ENCODE data around the gene RACK1.

DNA sequence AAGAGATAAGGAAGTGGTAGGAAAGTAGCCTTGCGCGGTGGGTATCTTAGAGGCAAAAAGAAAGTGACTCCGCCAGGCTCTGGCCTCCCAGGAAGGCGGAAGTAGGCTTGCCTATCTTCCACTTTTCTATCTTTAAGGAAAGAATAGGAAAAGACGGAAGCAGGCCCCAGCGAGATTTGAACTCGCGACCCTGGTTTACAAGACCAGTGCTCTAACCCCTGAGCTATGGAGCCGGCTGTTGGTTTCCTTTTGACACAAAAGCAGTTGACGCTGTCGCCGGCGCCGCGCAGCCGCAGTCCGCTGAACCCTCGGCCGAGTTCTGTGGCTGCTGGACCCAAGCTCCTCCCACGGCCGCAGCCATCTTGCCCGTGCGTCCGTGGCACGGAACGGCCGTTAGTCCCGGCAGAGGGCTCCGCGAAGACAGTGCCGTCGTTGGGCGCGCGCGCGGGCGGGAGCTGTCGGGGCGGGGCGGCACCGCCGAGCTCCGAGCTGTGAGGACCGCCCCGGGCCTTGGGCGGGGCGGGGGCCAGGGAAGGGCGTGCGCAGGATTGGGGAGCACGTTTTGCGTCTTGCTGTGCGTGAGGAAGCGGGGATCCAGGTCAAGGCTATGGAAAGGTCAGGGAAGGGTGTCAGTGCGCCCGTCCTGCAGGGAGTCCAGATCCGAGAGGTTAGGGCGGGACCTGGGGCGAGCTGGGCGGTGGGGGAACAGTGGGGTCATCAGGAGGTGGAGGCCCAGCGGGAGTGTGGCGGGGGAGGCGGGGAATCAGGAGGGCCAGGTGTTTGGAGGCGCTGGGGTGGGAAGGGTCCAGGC, 52.0 kb downstream of the RACK1 start:
- TF ChIP-seq, protein P1, sequence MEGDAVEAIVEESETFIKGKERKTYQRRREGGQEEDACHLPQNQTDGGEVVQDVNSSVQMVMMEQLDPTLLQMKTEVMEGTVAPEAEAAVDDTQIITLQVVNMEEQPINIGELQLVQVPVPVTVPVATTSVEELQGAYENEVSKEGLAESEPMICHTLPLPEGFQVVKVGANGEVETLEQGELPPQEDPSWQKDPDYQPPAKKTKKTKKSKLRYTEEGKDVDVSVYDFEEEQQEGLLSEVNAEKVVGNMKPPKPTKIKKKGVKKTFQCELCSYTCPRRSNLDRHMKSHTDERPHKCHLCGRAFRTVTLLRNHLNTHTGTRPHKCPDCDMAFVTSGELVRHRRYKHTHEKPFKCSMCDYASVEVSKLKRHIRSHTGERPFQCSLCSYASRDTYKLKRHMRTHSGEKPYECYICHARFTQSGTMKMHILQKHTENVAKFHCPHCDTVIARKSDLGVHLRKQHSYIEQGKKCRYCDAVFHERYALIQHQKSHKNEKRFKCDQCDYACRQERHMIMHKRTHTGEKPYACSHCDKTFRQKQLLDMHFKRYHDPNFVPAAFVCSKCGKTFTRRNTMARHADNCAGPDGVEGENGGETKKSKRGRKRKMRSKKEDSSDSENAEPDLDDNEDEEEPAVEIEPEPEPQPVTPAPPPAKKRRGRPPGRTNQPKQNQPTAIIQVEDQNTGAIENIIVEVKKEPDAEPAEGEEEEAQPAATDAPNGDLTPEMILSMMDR (conservative IDR thresholded peaks at IDR 0.05; ENCODE audit: low read depth in 2 of 2): peak in 1 of 2 experiments; percentile 10; a peak in 1 of 4 replicates
- TF ChIP-seq REST (IDR thresholded peaks at IDR 0.05; ENCODE audit: unreplicated experiment): no peak
- no peak for TF ChIP-seq STAT1 (IDR thresholded peaks at IDR 0.05; ENCODE audit: unreplicated experiment)
- no peak for TF ChIP-seq EZH2 (IDR thresholded peaks at IDR 0.05; ENCODE audit: low read depth, unreplicated experiment)
- peak; percentile 78 for TF ChIP-seq POLR2AphosphoS5 (IDR thresholded peaks at IDR 0.05; ENCODE audit: low read depth)
- TF ChIP-seq, protein P2, sequence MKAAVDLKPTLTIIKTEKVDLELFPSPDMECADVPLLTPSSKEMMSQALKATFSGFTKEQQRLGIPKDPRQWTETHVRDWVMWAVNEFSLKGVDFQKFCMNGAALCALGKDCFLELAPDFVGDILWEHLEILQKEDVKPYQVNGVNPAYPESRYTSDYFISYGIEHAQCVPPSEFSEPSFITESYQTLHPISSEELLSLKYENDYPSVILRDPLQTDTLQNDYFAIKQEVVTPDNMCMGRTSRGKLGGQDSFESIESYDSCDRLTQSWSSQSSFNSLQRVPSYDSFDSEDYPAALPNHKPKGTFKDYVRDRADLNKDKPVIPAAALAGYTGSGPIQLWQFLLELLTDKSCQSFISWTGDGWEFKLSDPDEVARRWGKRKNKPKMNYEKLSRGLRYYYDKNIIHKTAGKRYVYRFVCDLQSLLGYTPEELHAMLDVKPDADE (IDR thresholded peaks at IDR 0.05): no peak; the same call in 1 of the 2 replicates
- TF ChIP-seq EZH2phosphoT487 (IDR thresholded peaks at IDR 0.05; ENCODE audit: unreplicated experiment): no peak
- TF ChIP-seq CREB1 (CRISPR knock-in tag; IDR thresholded peaks at IDR 0.05; ENCODE audit: low read depth): peak; percentile 19; the same call in 1 of the 2 replicates
- no peak for TF ChIP-seq JUNB (IDR thresholded peaks at IDR 0.05; ENCODE audit: unreplicated experiment)
- TF ChIP-seq ZNF331 (CRISPR knock-in tag; IDR thresholded peaks at IDR 0.05; ENCODE audit: low read depth): no peak

Data from GM23338 (cell line).